Adrenal gland (tissue), 5 donors: ENCODE measurements around the gene FRK.

Source experiments
- CTCF ChIP-seq, 6 experiments: fragments of 450-650 bp in 4 of 6; fragments of 200-600 bp in 2 of 6; sonication (generic) in 1 of 6; IDR thresholded peaks; 1 replicate in 5 of 6; 2 replicates in 1 of 6; pipeline versions ENCODE4 v1.5.1 to v1.8.0; 2016 to 2021; ENCODE audit warnings: antibody characterized with exemption in 6 of 6, mild to moderate bottlenecking in 2 of 6, moderate library complexity in 1 of 6
- POLR2A ChIP-seq, 2 donors: fragments of 450-650 bp; IDR thresholded peaks; one replicate each; pipeline ENCODE4 v1.6.1; 2017; ENCODE audit warnings: antibody characterized with exemption in 2 of 2, mild to moderate bottlenecking in 2 of 2, moderate library complexity in 1 of 2
- donor health status: DM: no; HTN: no; CAD: no.

- TF ChIP-seq CTCF (IDR thresholded peaks at IDR 0.05): peak; percentile 34 to 78 (median 60)
- no peak for TF ChIP-seq POLR2A (IDR thresholded peaks at IDR 0.05)
Observed at GRCh38 chr6:116096979-116097816, 36.5 kb upstream of the FRK start.
